Spleen (tissue), 11 donors: ENCODE measurements around the gene ANKRD31. TPM values are rescaled to one million over a fixed set of nuclear protein-coding genes. Genes with fewer than 3 reads are reported as not detected.

Experiments used
- DNase-seq: peaks from one replicate; pipeline ENCODE4 v3.0.0-alpha.2; 2020
- H3K27ac ChIP-seq, 8 donors: fragments of 200-600 bp; sonication (generic) in 7 of 8; 1 replicate in 4 of 8; 2 replicates in 4 of 8; pipeline versions ENCODE4 v1.5.0 to v1.8.0; 2016 to 2021; ENCODE audit warnings: inconsistent platforms in 4 of 8, mild to moderate bottlenecking in 4 of 8, moderate library complexity in 1 of 8
- H3K27me3 ChIP-seq, 7 donors: fragments of 200-600 bp; sonication (generic) in 6 of 7; replicated peaks in 1 of 7; 1 replicate in 4 of 7; 2 replicates in 3 of 7; pipeline versions ENCODE4 v1.5.0 to v1.8.0; 2016 to 2021; ENCODE audit warnings: inconsistent platforms in 3 of 7, mild to moderate bottlenecking in 1 of 7
- H3K36me3 ChIP-seq, 6 donors: fragments of 200-600 bp; sonication (generic) in 5 of 6; 1 replicate in 4 of 6; 2 replicates in 2 of 6; pipeline versions ENCODE4 v1.5.0 to v1.8.0; 2016 to 2021; ENCODE audit warnings: inconsistent platforms in 2 of 6
- H3K4me1 ChIP-seq, 6 donors: fragments of 200-600 bp; sonication (generic) in 5 of 6; 1 replicate in 3 of 6; 2 replicates in 3 of 6; pipeline versions ENCODE4 v1.5.0 to v1.8.0; 2016 to 2021; ENCODE audit warnings: inconsistent platforms in 3 of 6
- H3K4me3 ChIP-seq, 8 donors: fragments of 200-600 bp; sonication (generic) in 7 of 8; 1 replicate in 4 of 8; 2 replicates in 4 of 8; pipeline versions ENCODE4 v1.5.0 to v1.8.0; 2016 to 2021; ENCODE audit warnings: inconsistent platforms in 4 of 8, mild to moderate bottlenecking in 4 of 8, moderate library complexity in 2 of 8
- H3K9me3 ChIP-seq, 8 donors: fragments of 200-600 bp; sonication (generic) in 7 of 8; 1 replicate in 4 of 8; 2 replicates in 4 of 8; pipeline versions ENCODE4 v1.5.0 to v1.8.0; 2016 to 2021; ENCODE audit warnings: inconsistent platforms in 4 of 8
- POLR2A ChIP-seq, 3 donors: fragments of 450-650 bp; IDR thresholded peaks; one replicate each; pipeline ENCODE4 v1.5.1; 2017; ENCODE audit warnings: antibody characterized with exemption in 3 of 3, mild to moderate bottlenecking in 1 of 3
- POLR2AphosphoS5 ChIP-seq, 3 donors: sonication (generic); formaldehyde crosslinking; IDR thresholded peaks; one replicate each; pipeline ENCODE4 v1.5.1; 2017; ENCODE audit warnings: antibody characterized with exemption in 3 of 3
- WGBS, 5 donors: extraction: QIAGEN DNeasy Blood & Tissue Kit in 3 of 5; methylation state at CpG; one replicate each; pipeline versions ENCODE4 v1.1.5 to v1.1.7; 2013 to 2018; 5-methylcytosine and 5-hydroxymethylcytosine counted together
- intact Hi-C: fragments of 100-400 bp; cut with DNase I; formaldehyde crosslinking; loops from one replicate; pipeline ENCODE4 v1.15.0; 2023; ENCODE audit warnings: low total_unique reads
- polyA plus RNA-seq, 3 donors: library from polyadenylated mRNA; stranded (reverse); fragments of 200-250 nt; gene quantifications; one replicate each; pipeline ENCODE4 v1.2.1, GENCODE V29; 2013
- total RNA-seq, 7 donors: library from RNA; depleted of rRNA in 3 of 7; stranded (reverse); fragments of >200 nt in 3 of 7; fragmentation: NEBNext Ultra II Directional in 4 of 7; extraction: Animal tissue kit (Norgen Biotek cat#: 25700) in 4 of 7; gene quantifications; one replicate each; pipeline versions ENCODE4 v1.1.0 to v1.2.1, GENCODE V29; 2016 to 2021
- TF ChIP-seq, protein P1 (sequence below), 11 experiments: fragments of 200-600 bp in 7 of 11; fragments of 450-650 bp in 4 of 11; sonication (generic) in 4 of 11; IDR thresholded peaks in 8 of 11; conservative IDR thresholded peaks in 3 of 11; 1 replicate in 7 of 11; 2 replicates in 4 of 11; pipeline versions ENCODE4 v1.4.0 to v1.8.0; 2016 to 2021; ENCODE audit warnings: antibody characterized with exemption in 11 of 11, inconsistent platforms in 4 of 11, mild to moderate bottlenecking in 1 of 11
- donor health status: healthy with polysubstance abuse.
- donor health status: DM: no; HTN: no; CAD: no; lungs with moderate emphysema.
- donor health status: DM: no; HTN: no; CAD: no.
- donor health status: Bipolar disorder and iron deficiency.
- donor health status: healthy.
- donor health status: DM: no; HTN: no; CAD: no.
- donor health status: DM: yes; HTN: yes; CAD: no.

The ANKRD31 gene
- total and polyA plus RNA-seq, 10 donors: 0.03 to 0.51 (median 0.22) TPM

DNA sequence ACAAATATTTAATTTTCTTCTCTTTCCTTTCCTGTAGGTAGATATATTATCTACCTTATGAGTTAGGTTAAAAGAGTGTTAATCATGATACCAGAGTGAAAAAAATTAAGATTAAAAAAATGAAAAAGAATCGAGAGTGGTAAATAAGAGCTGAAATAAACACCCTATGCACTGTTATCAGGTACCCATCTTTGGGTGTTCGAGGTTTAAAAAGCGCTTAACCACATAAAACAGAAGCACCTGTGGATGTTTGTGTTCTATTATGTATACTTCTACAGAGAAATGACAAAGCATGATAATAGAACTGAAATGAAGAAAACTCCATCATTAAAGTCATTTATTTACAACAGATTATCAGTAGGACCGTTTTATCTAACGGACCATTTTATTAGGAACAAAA, 158.7 kb downstream of the ANKRD31 start:
- intact Hi-C loops: no loop called here
- no peaks in the 10 kb centered on the region for H3K27me3 ChIP-seq
- no peaks in the 10 kb centered on the region for H3K9me3 ChIP-seq
- 75 to 84% (median 82%) methylated on average over 5 of the region's 5 CpGs for WGBS, 5 donors
- no peaks in the 10 kb centered on the region for H3K4me1 ChIP-seq
- H3K27ac ChIP-seq: no peak overlapping the region
- TF ChIP-seq POLR2A (IDR thresholded peaks at IDR 0.05) (no peak), POLR2AphosphoS5 (IDR thresholded peaks at IDR 0.05) (no peak)
- TF ChIP-seq, protein P1, sequence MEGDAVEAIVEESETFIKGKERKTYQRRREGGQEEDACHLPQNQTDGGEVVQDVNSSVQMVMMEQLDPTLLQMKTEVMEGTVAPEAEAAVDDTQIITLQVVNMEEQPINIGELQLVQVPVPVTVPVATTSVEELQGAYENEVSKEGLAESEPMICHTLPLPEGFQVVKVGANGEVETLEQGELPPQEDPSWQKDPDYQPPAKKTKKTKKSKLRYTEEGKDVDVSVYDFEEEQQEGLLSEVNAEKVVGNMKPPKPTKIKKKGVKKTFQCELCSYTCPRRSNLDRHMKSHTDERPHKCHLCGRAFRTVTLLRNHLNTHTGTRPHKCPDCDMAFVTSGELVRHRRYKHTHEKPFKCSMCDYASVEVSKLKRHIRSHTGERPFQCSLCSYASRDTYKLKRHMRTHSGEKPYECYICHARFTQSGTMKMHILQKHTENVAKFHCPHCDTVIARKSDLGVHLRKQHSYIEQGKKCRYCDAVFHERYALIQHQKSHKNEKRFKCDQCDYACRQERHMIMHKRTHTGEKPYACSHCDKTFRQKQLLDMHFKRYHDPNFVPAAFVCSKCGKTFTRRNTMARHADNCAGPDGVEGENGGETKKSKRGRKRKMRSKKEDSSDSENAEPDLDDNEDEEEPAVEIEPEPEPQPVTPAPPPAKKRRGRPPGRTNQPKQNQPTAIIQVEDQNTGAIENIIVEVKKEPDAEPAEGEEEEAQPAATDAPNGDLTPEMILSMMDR (IDR thresholded peaks at IDR 0.05 in 8 of 11, conservative IDR thresholded peaks at IDR 0.05 in 3 of 11): no peak
- no peak for DNase-seq
- H3K36me3 ChIP-seq: no peaks in the 10 kb centered on the region
- no peak overlapping the region for H3K4me3 ChIP-seq

DNA sequence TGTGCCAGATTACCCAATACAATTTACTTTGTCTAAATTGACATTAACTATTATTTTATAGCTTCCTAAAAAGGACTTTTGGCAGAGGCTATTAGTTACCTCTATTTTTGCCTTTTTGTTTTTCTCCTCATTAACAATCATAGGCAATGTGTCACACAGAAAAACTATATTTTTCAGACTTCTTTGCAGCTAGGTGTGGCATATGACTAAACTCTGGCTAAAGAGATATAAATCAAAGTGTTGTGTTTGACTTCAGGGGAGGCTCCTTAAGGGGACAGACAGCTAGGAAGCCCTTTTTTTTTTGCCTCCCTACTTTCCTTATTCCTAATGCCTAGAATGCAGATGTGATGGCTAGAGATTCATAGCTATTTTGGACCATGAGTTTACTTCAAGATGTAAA, 164.6 kb downstream of the ANKRD31 start:
- Histone ChIP-seq H3K27ac (no peak overlapping the region), H3K36me3 (no peaks in the 10 kb centered on the region), H3K9me3 (no peaks in the 10 kb centered on the region), H3K4me3 (no peak overlapping the region), H3K4me1 (no peaks in the 10 kb centered on the region), H3K27me3 (no peaks in the 10 kb centered on the region)
- DNase-seq: no peak
- intact Hi-C loops: no loop called here
- TF ChIP-seq POLR2A (IDR thresholded peaks at IDR 0.05) (no peak), POLR2AphosphoS5 (IDR thresholded peaks at IDR 0.05) (no peak)
- TF ChIP-seq, protein P1 (IDR thresholded peaks at IDR 0.05 in 8 of 11, conservative IDR thresholded peaks at IDR 0.05 in 3 of 11): no peak

DNA sequence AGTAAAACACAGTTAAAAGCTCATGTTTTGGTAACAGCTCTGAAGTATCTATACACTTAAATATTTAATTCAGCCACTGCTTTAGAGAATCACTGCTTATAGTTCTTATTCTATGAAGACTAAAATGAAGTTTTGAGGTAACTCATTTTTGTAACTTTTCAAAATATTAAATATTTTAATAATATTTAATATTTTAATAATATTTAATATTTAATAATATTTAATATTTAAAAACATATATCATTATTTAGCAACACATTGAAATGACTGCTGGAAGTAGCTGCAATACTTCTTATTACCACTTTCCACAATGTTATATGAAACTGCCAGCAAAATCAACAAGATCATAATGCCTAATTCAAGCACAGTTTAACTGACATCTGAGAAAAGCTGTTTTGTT, 165.6 kb downstream of the ANKRD31 start:
- TF ChIP-seq, protein P1 (IDR thresholded peaks at IDR 0.05 in 8 of 11, conservative IDR thresholded peaks at IDR 0.05 in 3 of 11): no peak
- TF ChIP-seq POLR2AphosphoS5 (IDR thresholded peaks at IDR 0.05) (no peak), POLR2A (IDR thresholded peaks at IDR 0.05) (no peak)
- H3K27ac ChIP-seq: no peak overlapping the region
- H3K4me1 ChIP-seq: no peaks in the 10 kb centered on the region
- H3K9me3 ChIP-seq: no peaks in the 10 kb centered on the region
- no peak overlapping the region for H3K4me3 ChIP-seq
- H3K27me3 ChIP-seq: no peaks in the 10 kb centered on the region
- no peaks in the 10 kb centered on the region for H3K36me3 ChIP-seq
- intact Hi-C loops: no loop called here
- DNase-seq: no peak

DNA sequence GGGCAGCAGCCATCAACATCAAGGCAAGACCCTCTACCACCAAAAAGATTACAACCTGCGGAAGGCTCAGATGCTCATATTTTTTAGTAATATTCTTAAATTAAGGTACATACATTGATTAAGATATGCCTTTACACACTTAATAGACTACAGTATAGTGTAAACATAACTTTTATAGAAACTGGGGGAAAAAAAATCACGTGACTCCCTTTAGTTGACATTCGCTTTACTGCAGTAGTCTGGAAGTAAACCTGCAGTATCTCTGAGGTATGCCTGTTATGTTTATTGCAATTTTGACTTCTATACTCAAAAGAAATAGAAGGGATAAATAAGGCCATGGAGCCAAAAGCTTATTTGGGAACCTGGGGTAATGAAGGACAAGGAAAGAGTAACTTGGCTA, 169.2 kb downstream of the ANKRD31 start:
- Histone ChIP-seq H3K27me3 (no peaks in the 10 kb centered on the region), H3K9me3 (no peaks in the 10 kb centered on the region), H3K36me3 (no peaks in the 10 kb centered on the region), H3K4me3 (no peak overlapping the region), H3K27ac (no peak overlapping the region), H3K4me1 (no peaks in the 10 kb centered on the region)
- WGBS, 5 donors: 88 to 98% (median 93%) methylated on average over 3 of the region's 3 CpGs
- TF ChIP-seq POLR2AphosphoS5 (IDR thresholded peaks at IDR 0.05) (no peak), POLR2A (IDR thresholded peaks at IDR 0.05) (no peak)
- TF ChIP-seq, protein P1 (IDR thresholded peaks at IDR 0.05 in 8 of 11, conservative IDR thresholded peaks at IDR 0.05 in 3 of 11): no peak
- DNase-seq: no peak
- intact Hi-C loops: no loop called here
